T47D (cell line): Measurements from ENCODE around the gene NUMBL.
A peak's percentile ranks its signal among the peaks of the same experiment; 100 is the strongest.
"Not testable (repeated sequence)": the region's sequence is repeated elsewhere in the genome, so short reads cannot be mapped to it uniquely, and the experiment has no call there.

Source experiments
- DNase-seq, 2 experiments: peaks; one replicate each; pipeline versions ENCODE4 v3.0.0 to v3.0.0-alpha.2; 2011 to 2012; ENCODE audit warnings: low read depth in 1 of 2, low spot score in 1 of 2
- JUND ChIP-seq: IDR thresholded peaks from 2 replicates; pipeline ENCODE4 v1.6.1; 2012; ENCODE audit warnings: low read depth
- in situ Hi-C: cut with HindIII; loops from 2 replicates; pipeline ENCODE4 v1.10.0; 2016; ENCODE audit warnings: low sequenced_read_pairs, low pct_unique_long_range_greater_than_20kb

NUMBL gene

GRCh38 chr19:40662925-40663694, 27.3 kb downstream of the NUMBL start:
- in situ Hi-C loops = no loop called here
- peak; percentile 76 to 84 for DNase-seq
- no peak for TF ChIP-seq JUND

GRCh38 chr19:40661616-40662015, 28.8 kb downstream of the NUMBL start:
- no peak for DNase-seq
- TF ChIP-seq JUND = no peak
- in situ Hi-C loops = no loop called here

GRCh38 chr19:40659566-40659965, 30.9 kb downstream of the NUMBL start:
- in situ Hi-C loops = no loop called here
- no peak for TF ChIP-seq JUND
- DNase-seq = no peak

GRCh38 chr19:40659116-40659515, 31.3 kb downstream of the NUMBL start:
- in situ Hi-C loops = no loop called here
- DNase-seq = no peak
- TF ChIP-seq JUND = no peak

GRCh38 chr19:40658031-40658430, 32.4 kb downstream of the NUMBL start:
- in situ Hi-C loops = no loop called here
- TF ChIP-seq JUND = no peak
- no peak for DNase-seq

GRCh38 chr19:40655684-40656083, 34.8 kb downstream of the NUMBL start:
- in situ Hi-C loops, DNase-seq: not testable (repeated sequence)

GRCh38 chr19:40652303-40652702, 38.1 kb downstream of the NUMBL start:
- DNase-seq, in situ Hi-C loops: not testable (repeated sequence)

GRCh38 chr19:40650749-40651305, 39.6 kb downstream of the NUMBL start:
- no peak for TF ChIP-seq JUND
- in situ Hi-C loops = no loop called here
- no peak for DNase-seq

- in situ Hi-C loops = not testable (repeated sequence)
- peak in 1 of 2 experiments; percentile 45 for DNase-seq
Measured at GRCh38 chr19:40649903-40650675, 40.4 kb downstream of the NUMBL start.

- no peak for DNase-seq
- no peak for TF ChIP-seq JUND
- in situ Hi-C loops = no loop called here
Measured at GRCh38 chr19:40646743-40647254, 43.7 kb downstream of the NUMBL start.

- no peak for TF ChIP-seq JUND
- in situ Hi-C loops = no loop called here
- DNase-seq = no peak
Measured at GRCh38 chr19:40642757-40643305, 47.6 kb downstream of the NUMBL start.

GRCh38 chr19:40642051-40642706, 48.3 kb downstream of the NUMBL start:
- in situ Hi-C loops = no loop called here
- no peak for DNase-seq
- no peak for TF ChIP-seq JUND
